MM.1S (cell line): ENCODE data around the gene LGALS8.

Experiments used
- DNase-seq: peaks from one replicate; pipeline ENCODE4 v3.0.0-alpha.2; 2015
- H2AFZ ChIP-seq: fragments of 300-600 bp; sonication (generic); 2 replicates; pipeline ENCODE4 v1.6.0; 2016; ENCODE audit warnings: antibody characterized with exemption, low read length
- H3F3A ChIP-seq: fragments of 300-600 bp; sonication (generic); 2 replicates; pipeline ENCODE4 v1.6.1; 2016; ENCODE audit warnings: mild to moderate bottlenecking, antibody characterized with exemption, low read length, moderate library complexity, mixed read lengths; ENCODE audit not compliant: insufficient read depth
- H3K27ac ChIP-seq: fragments of 300-600 bp; sonication (generic); 2 replicates; pipeline ENCODE4 v1.5.1; 2016; ENCODE audit warnings: mild to moderate bottlenecking, low read length
- H3K27me3 ChIP-seq: fragments of 300-600 bp; sonication (generic); replicated peaks from 2 replicates; pipeline ENCODE4 v1.6.0; 2016; ENCODE audit warnings: low read length; ENCODE audit not compliant: insufficient read depth
- H3K36me3 ChIP-seq: fragments of 300-600 bp; sonication (generic); replicated peaks from 2 replicates; pipeline ENCODE4 v1.6.1; 2016; ENCODE audit warnings: mild to moderate bottlenecking, low read length, mixed read lengths; ENCODE audit not compliant: insufficient read depth
- H3K4me1 ChIP-seq: fragments of 300-600 bp; sonication (generic); 2 replicates; pipeline ENCODE4 v1.6.1; 2016; ENCODE audit warnings: low read length, mixed read lengths
- H3K4me2 ChIP-seq: fragments of 300-600 bp; sonication (generic); 2 replicates; pipeline ENCODE4 v1.6.0; 2016; ENCODE audit warnings: low read depth, low read length
- H3K4me3 ChIP-seq: fragments of 300-600 bp; sonication (generic); 2 replicates; pipeline ENCODE4 v1.5.1; 2016; ENCODE audit warnings: low read length, mixed read lengths
- H3K79me2 ChIP-seq: fragments of 300-600 bp; sonication (generic); 2 replicates; pipeline ENCODE4 v1.6.1; 2016; ENCODE audit warnings: mixed run types, low read length, mixed read lengths
- H3K9ac ChIP-seq: fragments of 300-600 bp; sonication (generic); 2 replicates; pipeline ENCODE4 v1.6.1; 2016; ENCODE audit warnings: low read length, mixed read lengths
- H3K9me2 ChIP-seq: fragments of 300-600 bp; sonication (generic); replicated peaks from 2 replicates; pipeline ENCODE4 v1.6.1; 2016; ENCODE audit warnings: mild to moderate bottlenecking, low read length, mixed read lengths; ENCODE audit not compliant: insufficient read depth
- H3K9me3 ChIP-seq: fragments of 300-600 bp; sonication (generic); replicated peaks from 2 replicates; pipeline ENCODE4 v1.6.1; 2016; ENCODE audit warnings: mild to moderate bottlenecking, low read length, mixed read lengths; ENCODE audit not compliant: insufficient read depth
- H4K20me1 ChIP-seq: fragments of 300-600 bp; sonication (generic); 2 replicates; pipeline ENCODE4 v1.6.1; 2016; ENCODE audit warnings: mild to moderate bottlenecking, low read length, moderate library complexity, mixed read lengths; ENCODE audit not compliant: insufficient read depth
- EZH2 ChIP-seq: fragments of 300-600 bp; sonication (generic); optimal IDR thresholded peaks from 2 replicates; pipeline ENCODE3; 2017; ENCODE audit warnings: low read depth, mild to moderate bottlenecking, antibody characterized with exemption, low read length, mixed read lengths
- EZH2phosphoT487 ChIP-seq: fragments of 300-600 bp; sonication (generic); IDR thresholded peaks from 2 replicates; pipeline ENCODE4 v1.6.1; 2018; ENCODE audit warnings: antibody characterized with exemption, low read length
- TF ChIP-seq, protein P1 (sequence below): fragments of 300-600 bp; sonication (generic); IDR thresholded peaks from 2 replicates; pipeline ENCODE4 v1.5.1; 2016; ENCODE audit warnings: antibody characterized with exemption, low read length, mixed read lengths

LGALS8 gene

DNA sequence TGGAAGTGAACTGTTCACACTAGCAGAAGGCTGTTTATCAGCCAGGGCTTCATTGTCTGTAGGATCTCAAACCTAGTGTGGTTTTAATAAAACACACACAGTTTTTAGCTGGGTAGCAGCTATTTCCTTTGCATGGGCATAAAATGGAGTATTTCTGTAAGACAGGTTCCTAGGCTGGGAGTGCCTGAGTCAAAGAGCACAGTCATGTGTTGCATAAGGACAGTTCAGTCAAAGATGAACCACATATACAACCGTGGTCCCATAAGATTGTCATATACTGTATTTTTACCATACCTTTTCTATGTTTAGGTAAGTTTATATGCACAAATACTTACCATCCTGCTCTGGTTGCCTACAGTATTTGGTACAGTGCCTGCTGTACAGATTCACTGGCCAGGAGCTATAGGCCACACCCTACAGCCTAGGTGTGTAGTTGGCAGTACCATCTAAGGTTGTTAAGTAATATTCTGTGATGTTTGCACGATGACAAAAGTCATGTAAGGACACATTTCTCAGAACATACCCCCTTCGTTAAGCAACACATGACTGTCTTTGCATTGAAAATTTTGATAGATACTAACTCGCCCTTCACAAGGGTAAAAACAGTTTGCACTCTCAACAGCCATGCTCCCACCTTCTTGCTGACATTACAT is 17.2 kb downstream of the LGALS8 start:
- no peak overlapping the region for H3K27ac ChIP-seq
- H3K36me3 ChIP-seq = peaks cover 9% of the 10 kb centered on the region
- TF ChIP-seq EZH2 = no peak
- TF ChIP-seq EZH2phosphoT487 = no peak
- TF ChIP-seq, protein P1, sequence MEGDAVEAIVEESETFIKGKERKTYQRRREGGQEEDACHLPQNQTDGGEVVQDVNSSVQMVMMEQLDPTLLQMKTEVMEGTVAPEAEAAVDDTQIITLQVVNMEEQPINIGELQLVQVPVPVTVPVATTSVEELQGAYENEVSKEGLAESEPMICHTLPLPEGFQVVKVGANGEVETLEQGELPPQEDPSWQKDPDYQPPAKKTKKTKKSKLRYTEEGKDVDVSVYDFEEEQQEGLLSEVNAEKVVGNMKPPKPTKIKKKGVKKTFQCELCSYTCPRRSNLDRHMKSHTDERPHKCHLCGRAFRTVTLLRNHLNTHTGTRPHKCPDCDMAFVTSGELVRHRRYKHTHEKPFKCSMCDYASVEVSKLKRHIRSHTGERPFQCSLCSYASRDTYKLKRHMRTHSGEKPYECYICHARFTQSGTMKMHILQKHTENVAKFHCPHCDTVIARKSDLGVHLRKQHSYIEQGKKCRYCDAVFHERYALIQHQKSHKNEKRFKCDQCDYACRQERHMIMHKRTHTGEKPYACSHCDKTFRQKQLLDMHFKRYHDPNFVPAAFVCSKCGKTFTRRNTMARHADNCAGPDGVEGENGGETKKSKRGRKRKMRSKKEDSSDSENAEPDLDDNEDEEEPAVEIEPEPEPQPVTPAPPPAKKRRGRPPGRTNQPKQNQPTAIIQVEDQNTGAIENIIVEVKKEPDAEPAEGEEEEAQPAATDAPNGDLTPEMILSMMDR = no peak
- H3F3A ChIP-seq = no peaks in the 10 kb centered on the region
- H3K4me3 ChIP-seq = no peak overlapping the region
- H4K20me1 ChIP-seq = no peaks in the 10 kb centered on the region
- no peak overlapping the region for H3K9ac ChIP-seq
- no peaks in the 10 kb centered on the region for H3K9me3 ChIP-seq
- DNase-seq = no peak
- H3K79me2 ChIP-seq = no peaks in the 10 kb centered on the region
- no peaks in the 10 kb centered on the region for H3K9me2 ChIP-seq
- H3K4me2 ChIP-seq = no peak overlapping the region
- no peak overlapping the region for H2AFZ ChIP-seq
- no peaks in the 10 kb centered on the region for H3K27me3 ChIP-seq
- H3K4me1 ChIP-seq = no peaks in the 10 kb centered on the region

DNA sequence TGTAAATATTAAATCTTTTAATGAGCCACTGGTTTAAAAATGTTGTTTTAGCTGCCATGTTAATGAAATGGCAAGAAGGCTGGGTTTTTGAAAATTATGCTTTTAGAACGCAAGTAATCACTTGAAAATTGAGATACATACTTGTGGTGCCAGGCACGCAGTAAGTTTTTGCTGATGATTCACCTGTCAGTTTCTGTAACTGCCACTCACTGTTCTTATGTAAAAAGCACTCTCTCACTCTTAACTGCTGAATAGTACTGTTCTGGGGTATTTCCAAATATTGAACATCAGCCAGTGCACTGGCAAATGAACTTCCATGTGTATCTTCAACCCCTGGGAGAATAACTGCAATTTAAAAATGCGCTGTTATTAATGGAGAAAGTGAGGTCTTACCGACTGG is 17.9 kb downstream of the LGALS8 start:
- no peak overlapping the region for H3K4me2 ChIP-seq
- no peaks in the 10 kb centered on the region for H3K27me3 ChIP-seq
- H3K27ac ChIP-seq = no peak overlapping the region
- H3K9me2 ChIP-seq = no peaks in the 10 kb centered on the region
- no peaks in the 10 kb centered on the region for H3F3A ChIP-seq
- no peaks in the 10 kb centered on the region for H4K20me1 ChIP-seq
- peaks cover 9% of the 10 kb centered on the region for H3K36me3 ChIP-seq
- H3K9ac ChIP-seq = no peak overlapping the region
- H3K79me2 ChIP-seq = no peaks in the 10 kb centered on the region
- no peak overlapping the region for H3K4me3 ChIP-seq
- no peaks in the 10 kb centered on the region for H3K9me3 ChIP-seq
- no peaks in the 10 kb centered on the region for H3K4me1 ChIP-seq
- H2AFZ ChIP-seq = no peak overlapping the region
- no peak for DNase-seq
- TF ChIP-seq EZH2phosphoT487 (no peak), EZH2 (no peak)
- TF ChIP-seq, protein P1 = no peak

DNA sequence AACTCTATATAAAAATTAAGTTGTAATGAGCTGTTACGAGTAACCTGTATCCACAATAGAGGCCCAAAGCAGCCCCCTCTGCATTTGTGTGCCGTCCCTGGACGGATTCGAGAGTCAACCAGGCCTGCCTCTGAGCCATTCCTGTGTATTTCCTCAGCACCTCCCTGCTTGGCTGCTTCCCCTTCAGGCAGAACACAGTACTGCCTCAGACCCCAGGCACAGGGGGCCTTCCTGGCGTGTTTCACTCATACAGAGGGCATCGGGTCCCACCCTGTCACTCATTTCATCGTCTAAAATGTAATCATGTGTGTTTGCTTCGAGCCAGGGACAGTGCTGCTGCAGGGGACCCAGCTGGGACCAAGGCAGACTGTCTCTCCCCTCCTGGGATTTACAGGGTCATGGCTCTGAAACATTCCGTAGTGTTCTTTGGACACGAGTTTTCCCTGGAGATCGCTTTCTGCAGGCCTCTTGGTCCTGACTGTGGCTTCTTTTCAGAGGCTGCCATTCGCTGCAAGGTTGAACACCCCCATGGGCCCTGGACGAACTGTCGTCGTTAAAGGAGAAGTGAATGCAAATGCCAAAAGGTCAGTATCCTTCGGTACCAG is 19.4 kb downstream of the LGALS8 start:
- Histone ChIP-seq H3K9me3 (no peaks in the 10 kb centered on the region), H3K27me3 (no peaks in the 10 kb centered on the region), H3K4me1 (no peaks in the 10 kb centered on the region), H3K9me2 (no peaks in the 10 kb centered on the region), H3K36me3 (peaks cover 9% of the 10 kb centered on the region), H2AFZ (no peak overlapping the region), H3K9ac (no peak overlapping the region), H3K27ac (no peak overlapping the region), H4K20me1 (no peaks in the 10 kb centered on the region), H3K4me2 (no peak overlapping the region), H3K4me3 (no peak overlapping the region), H3F3A (no peaks in the 10 kb centered on the region), H3K79me2 (no peaks in the 10 kb centered on the region)
- no peak for TF ChIP-seq EZH2phosphoT487
- TF ChIP-seq, protein P1 = 0 out of 2 replicates have a peak, but pooled peaks have one; percentile 3
- no peak for DNase-seq
